ENCODE results near the gene LATS1.

Gene LATS1

DNA sequence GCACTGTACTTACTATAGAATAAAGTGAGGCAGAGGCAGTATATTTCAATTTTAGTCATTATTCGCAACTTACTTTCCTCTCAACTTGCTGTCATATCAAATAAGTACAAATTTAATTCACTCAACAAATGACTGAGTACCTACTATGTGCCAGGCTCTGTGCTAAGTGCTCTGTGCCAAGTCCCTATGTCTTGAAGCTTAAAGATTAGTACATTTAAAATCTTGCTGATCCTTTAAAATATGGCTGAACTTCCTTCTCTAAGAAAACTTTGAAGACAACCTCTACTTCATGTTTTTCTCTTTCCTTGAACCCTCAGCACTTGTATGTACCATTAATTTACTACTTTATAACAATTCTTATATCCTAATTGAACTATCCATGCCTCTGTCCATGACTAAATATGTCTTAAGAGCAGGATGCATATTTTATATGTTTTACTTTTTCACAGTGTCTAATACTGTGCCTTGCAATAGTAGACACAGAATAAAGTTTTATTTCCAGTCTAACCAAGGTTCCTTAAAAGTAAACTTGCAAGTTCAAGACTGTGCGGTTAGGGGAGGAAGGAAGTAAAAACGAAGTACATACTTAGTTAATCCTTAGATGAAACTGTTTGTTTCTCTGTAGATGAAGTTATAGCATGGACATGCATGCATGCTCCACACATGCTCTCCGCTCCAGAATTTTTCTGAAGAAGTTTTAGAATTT is 10.0 kb upstream of the LATS1 start:
- Histone ChIP-seq H3K4me1 (ENCODE audit: control insufficient read depth in 1 of 2, insufficient read depth in 2 of 2, low read length in 2 of 2) (no peaks in the 10 kb centered on the region), H3K27ac (ENCODE audit: low read length) (no peak overlapping the region), H3K4me3 (ENCODE audit: low read depth in 1 of 2, low read length in 2 of 2) (no peak overlapping the region), H3K27me3 (ENCODE audit: low read depth, low read length) (no peaks in the 10 kb centered on the region), H3K9me3 (ENCODE audit: control insufficient read depth in 1 of 2, low read length in 2 of 2) (no peaks in the 10 kb centered on the region), H3K36me3 (ENCODE audit: control insufficient read depth in 1 of 2, insufficient read depth in 2 of 2, low read length in 2 of 2) (peaks cover 21 to 40% of the 10 kb centered on the region in 2 donors)

DNA sequence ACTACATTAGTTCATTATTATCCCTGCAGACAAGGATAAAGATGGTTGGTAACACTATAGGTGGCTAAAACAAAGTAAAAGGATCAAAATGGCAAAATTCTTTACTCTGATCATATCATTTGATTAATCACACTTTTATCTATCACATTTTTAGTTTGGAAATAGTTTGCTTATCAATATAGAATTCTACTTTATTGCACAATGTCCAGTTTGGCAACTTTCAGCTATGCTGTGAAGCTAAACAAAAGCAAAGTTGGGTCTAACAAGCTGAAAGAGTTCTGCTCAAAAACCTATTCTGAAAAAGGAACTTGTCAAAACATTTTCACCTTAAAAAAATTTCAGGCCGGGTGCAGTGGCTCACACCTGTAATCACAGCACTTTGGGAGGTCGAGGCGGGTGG is 7.9 kb upstream of the LATS1 start:
- Histone ChIP-seq H3K4me1 (ENCODE audit: control insufficient read depth in 1 of 2, insufficient read depth in 2 of 2, low read length in 2 of 2) (no peaks in the 10 kb centered on the region), H3K4me3 (ENCODE audit: low read depth in 1 of 2, low read length in 2 of 2) (no peak overlapping the region), H3K9me3 (ENCODE audit: control insufficient read depth in 1 of 2, low read length in 2 of 2) (no peaks in the 10 kb centered on the region), H3K27ac (ENCODE audit: low read length) (no peak overlapping the region), H3K27me3 (ENCODE audit: low read depth, low read length) (no peaks in the 10 kb centered on the region), H3K36me3 (ENCODE audit: control insufficient read depth in 1 of 2, insufficient read depth in 2 of 2, low read length in 2 of 2) (peaks cover 17 to 37% of the 10 kb centered on the region in 2 donors)

DNA sequence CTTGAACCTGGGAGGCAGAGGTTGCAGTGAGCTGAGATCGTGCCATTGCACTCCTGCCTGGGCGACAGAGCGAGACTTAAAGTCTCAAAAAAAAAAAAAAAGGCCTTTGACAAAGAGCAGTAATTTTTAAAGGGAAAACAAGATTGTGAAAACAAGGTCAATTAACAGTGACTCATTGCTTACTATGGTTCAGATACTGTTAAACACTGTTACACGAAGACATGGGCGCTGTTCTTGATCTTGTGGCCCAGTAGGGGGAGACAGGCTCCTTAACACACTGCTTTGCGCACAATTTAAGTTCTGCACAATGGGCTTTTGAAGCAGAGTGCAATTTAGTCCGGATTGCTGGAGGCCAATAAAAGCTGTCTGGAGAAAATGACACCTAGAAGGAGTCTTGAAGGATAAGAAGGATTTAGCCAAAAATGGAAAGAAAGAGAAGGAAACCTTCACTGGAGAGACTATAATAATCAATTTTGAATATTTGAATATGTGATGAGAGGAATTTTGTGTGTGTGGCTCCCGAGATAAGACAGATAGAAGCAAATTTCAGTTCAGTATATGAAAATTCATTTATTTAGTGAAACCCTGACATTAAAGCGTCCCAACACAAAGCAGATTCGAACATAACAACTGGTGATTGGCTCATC is 6.0 kb upstream of the LATS1 start:
- Histone ChIP-seq H3K4me1 (ENCODE audit: control insufficient read depth in 1 of 2, insufficient read depth in 2 of 2, low read length in 2 of 2) (peaks cover 0 to 2% of the 10 kb centered on the region in 2 donors), H3K9me3 (ENCODE audit: control insufficient read depth in 1 of 2, low read length in 2 of 2) (no peaks in the 10 kb centered on the region), H3K36me3 (ENCODE audit: control insufficient read depth in 1 of 2, insufficient read depth in 2 of 2, low read length in 2 of 2) (peaks cover 14 to 21% of the 10 kb centered on the region in 2 donors), H3K4me3 (ENCODE audit: low read depth in 1 of 2, low read length in 2 of 2) (no peak overlapping the region), H3K27ac (ENCODE audit: low read length) (no peak overlapping the region), H3K27me3 (ENCODE audit: low read depth, low read length) (no peaks in the 10 kb centered on the region)

DNA sequence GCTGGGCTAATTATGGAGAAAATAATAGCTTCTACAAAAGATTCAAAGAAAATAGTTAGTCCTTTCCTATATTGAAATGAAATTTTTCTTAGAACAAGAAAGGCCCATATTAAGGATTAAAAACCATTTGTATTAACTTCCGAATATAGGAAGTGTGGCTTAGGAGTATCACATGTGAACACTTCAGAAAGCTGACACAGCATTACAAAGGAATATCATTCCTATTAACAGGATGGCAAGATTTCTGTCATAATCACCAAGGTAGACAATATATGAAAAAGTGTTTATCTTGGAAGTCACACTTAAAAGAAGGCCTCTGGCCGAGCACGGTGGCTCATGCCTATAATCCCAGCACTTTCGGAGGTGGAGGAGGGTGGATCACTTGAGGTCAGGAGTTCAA is 5.4 kb upstream of the LATS1 start:
- no peaks in the 10 kb centered on the region for H3K9me3 ChIP-seq (ENCODE audit: control insufficient read depth in 1 of 2, low read length in 2 of 2)
- H3K4me1 ChIP-seq (ENCODE audit: control insufficient read depth in 1 of 2, insufficient read depth in 2 of 2, low read length in 2 of 2) = peaks cover 0 to 8% of the 10 kb centered on the region in 2 donors
- peaks cover 14 to 15% of the 10 kb centered on the region in 2 donors for H3K36me3 ChIP-seq (ENCODE audit: control insufficient read depth in 1 of 2, insufficient read depth in 2 of 2, low read length in 2 of 2)
- H3K27me3 ChIP-seq (ENCODE audit: low read depth, low read length) = no peaks in the 10 kb centered on the region
- H3K27ac ChIP-seq (ENCODE audit: low read length) = no peak overlapping the region
- H3K4me3 ChIP-seq (ENCODE audit: low read depth in 1 of 2, low read length in 2 of 2) = no peak overlapping the region

DNA sequence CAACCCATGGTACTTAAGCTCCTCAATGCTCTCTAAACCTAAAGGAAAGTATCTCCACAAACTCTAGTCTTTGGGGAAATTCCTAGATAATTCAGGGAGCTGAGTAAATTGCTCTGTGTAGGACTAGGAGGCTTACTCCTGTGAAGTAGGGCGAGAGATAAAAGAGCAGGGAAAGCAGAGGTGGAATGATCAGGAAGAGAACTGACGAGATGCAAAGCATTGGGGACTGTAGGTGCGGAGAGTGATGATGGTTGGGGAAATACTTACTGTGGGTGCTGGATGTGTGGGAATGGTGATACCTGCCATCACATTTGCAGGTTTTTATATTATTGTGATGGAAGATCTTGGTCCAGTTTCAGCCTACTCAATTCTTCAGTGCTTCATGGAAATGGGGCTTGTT is 1.6 kb upstream of the LATS1 start:
- Histone ChIP-seq H3K27me3 (ENCODE audit: low read depth, low read length) (no peaks in the 10 kb centered on the region), H3K36me3 (ENCODE audit: control insufficient read depth in 1 of 2, insufficient read depth in 2 of 2, low read length in 2 of 2) (peaks cover 0 to 7% of the 10 kb centered on the region in 2 donors), H3K9me3 (ENCODE audit: control insufficient read depth in 1 of 2, low read length in 2 of 2) (no peaks in the 10 kb centered on the region), H3K4me1 (ENCODE audit: control insufficient read depth in 1 of 2, insufficient read depth in 2 of 2, low read length in 2 of 2) (peaks cover 7 to 11% of the 10 kb centered on the region in 2 donors), H3K27ac (ENCODE audit: low read length) (no peak overlapping the region), H3K4me3 (ENCODE audit: low read depth in 1 of 2, low read length in 2 of 2) (no peak overlapping the region)

DNA sequence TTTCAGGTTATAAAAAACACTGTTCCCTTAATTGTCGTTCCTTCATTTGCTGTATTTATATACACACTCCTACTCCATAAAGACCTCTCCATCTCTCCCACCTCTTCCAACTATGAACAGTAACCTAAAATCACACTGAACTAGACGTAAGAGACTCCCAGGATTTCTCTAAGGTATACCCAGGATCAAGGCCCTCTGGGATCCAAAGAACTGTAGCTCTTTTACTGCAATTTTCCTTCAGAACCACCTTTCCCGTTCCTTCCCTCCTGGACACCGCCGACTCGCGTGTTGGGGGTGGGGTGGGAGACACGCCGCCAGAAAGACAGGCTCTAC is 680 bp downstream of the LATS1 start:
- Histone ChIP-seq H3K4me3 (ENCODE audit: low read depth in 1 of 2, low read length in 2 of 2) (peak overlapping the region; percentile 96 to 99), H3K36me3 (ENCODE audit: control insufficient read depth in 1 of 2, insufficient read depth in 2 of 2, low read length in 2 of 2) (peaks cover 0 to 7% of the 10 kb centered on the region in 2 donors), H3K27me3 (ENCODE audit: low read depth, low read length) (no peaks in the 10 kb centered on the region), H3K27ac (ENCODE audit: low read length) (peak overlapping the region; percentile 92), H3K4me1 (ENCODE audit: control insufficient read depth in 1 of 2, insufficient read depth in 2 of 2, low read length in 2 of 2) (peaks cover 7 to 16% of the 10 kb centered on the region in 2 donors), H3K9me3 (ENCODE audit: control insufficient read depth in 1 of 2, low read length in 2 of 2) (no peaks in the 10 kb centered on the region)

DNA sequence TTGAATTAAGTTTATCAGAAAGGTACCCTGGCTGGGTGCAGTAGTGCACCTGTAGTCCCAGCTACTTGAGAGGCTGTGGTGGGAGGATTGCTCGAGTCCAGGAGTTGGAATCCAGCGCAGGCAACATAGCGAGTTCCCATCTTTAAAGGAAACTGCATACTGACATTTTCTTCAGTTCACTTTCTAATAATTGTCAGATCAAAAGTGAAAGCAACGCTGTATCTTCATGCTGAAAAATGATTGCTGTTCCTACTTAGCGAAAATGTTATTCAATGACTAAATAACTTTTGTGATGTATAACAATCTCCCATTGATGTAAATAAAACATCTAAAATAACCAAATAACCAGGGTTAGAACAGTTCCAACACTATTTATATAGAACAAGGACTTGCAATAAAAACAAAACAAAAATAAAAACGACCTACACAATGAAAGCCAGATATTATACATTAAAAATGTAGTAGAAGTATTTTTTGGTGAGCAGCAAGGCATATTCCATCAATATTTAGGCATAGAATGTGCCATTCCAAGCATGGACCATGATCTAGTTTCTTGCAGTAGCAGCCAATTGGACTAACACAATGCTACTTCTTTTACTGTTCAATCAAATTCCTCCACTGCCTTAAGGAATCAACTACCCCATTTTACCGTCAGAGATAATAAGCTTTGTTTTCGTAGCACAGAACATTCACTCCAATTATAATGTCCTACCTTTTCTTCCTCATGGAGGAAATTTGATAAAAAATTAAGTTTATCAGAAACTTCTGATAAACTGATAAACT is 1.5 kb downstream of the LATS1 start:
- Histone ChIP-seq H3K4me1 (ENCODE audit: control insufficient read depth in 1 of 2, insufficient read depth in 2 of 2, low read length in 2 of 2) (peaks cover 7 to 16% of the 10 kb centered on the region in 2 donors), H3K4me3 (ENCODE audit: low read depth in 1 of 2, low read length in 2 of 2) (peak overlapping the region; percentile 96 to 99), H3K36me3 (ENCODE audit: control insufficient read depth in 1 of 2, insufficient read depth in 2 of 2, low read length in 2 of 2) (peaks cover 4 to 7% of the 10 kb centered on the region in 2 donors), H3K27me3 (ENCODE audit: low read depth, low read length) (no peaks in the 10 kb centered on the region), H3K27ac (ENCODE audit: low read length) (peak overlapping the region; percentile 92), H3K9me3 (ENCODE audit: control insufficient read depth in 1 of 2, low read length in 2 of 2) (no peaks in the 10 kb centered on the region)

DNA sequence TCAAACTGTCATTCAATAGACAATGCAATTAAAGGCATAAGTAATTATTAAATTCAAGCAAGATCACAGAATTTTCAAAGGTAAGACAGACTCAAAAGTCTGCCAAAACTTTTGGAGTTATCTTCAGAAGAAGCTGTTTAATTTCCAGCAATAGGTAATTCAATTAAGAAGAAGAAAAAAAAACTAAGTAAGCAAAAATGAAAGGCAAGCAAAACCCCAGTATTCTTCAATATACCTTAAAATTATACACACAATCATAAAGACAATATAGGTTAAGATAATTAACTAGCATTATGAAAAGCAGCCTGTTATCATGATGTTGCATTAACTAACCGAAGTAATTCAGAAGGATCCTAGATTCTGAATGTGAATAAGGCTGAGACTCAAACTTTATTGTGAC is 3.5 kb downstream of the LATS1 start:
- Histone ChIP-seq H3K4me3 (ENCODE audit: low read depth in 1 of 2, low read length in 2 of 2) (no peak overlapping the region), H3K27ac (ENCODE audit: low read length) (no peak overlapping the region), H3K36me3 (ENCODE audit: control insufficient read depth in 1 of 2, insufficient read depth in 2 of 2, low read length in 2 of 2) (peaks cover 4 to 7% of the 10 kb centered on the region in 2 donors), H3K27me3 (ENCODE audit: low read depth, low read length) (no peaks in the 10 kb centered on the region), H3K9me3 (ENCODE audit: control insufficient read depth in 1 of 2, low read length in 2 of 2) (no peaks in the 10 kb centered on the region), H3K4me1 (ENCODE audit: control insufficient read depth in 1 of 2, insufficient read depth in 2 of 2, low read length in 2 of 2) (peaks cover 11 to 16% of the 10 kb centered on the region in 2 donors)

DNA sequence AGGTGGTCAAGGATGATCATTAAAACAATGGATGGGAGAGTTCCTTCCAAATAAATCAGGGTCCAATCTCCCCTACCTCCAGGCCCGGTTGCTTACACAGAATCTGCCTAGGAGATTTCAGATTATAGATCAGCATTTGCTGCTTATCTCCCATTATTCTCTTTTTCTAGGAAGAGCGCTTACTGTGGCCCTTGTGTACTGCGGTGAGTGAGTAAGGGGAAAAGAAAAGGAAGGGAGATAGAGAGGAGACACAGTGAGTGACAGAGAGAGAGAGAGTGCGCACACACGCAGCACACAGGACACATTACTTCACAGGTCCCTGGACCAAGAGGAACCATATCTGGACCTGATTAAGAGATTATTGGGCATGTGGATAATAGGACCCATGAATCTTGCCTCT is 6.2 kb downstream of the LATS1 start:
- H3K4me1 ChIP-seq (ENCODE audit: control insufficient read depth in 1 of 2, insufficient read depth in 2 of 2, low read length in 2 of 2) = peaks cover 11 to 17% of the 10 kb centered on the region in 2 donors

DNA sequence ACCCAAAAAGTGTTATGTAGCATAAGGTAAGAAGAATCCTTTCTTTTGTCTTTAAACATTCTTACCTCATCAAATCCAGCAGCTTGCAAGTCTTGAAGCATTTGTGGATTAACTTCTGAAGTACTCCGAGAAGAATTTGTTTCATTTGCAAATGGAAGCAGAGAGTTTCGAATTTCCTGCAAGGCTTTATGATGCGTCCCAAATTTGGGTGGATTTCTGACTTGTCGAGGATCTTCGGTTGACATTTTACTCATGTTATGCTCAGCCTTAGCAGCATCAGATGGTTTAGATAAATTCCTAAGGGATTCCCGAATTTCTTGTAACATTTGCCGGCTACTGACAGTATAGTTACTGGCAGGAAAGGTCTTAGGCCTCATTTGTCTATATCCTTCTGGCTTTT is 16.2 kb downstream of the LATS1 start:
- Histone ChIP-seq H3K4me1 (ENCODE audit: control insufficient read depth in 1 of 2, insufficient read depth in 2 of 2, low read length in 2 of 2) (peaks cover 0 to 16% of the 10 kb centered on the region in 2 donors), H3K27ac (ENCODE audit: low read length) (no peak overlapping the region), H3K9me3 (ENCODE audit: control insufficient read depth in 1 of 2, low read length in 2 of 2) (no peaks in the 10 kb centered on the region), H3K36me3 (ENCODE audit: control insufficient read depth in 1 of 2, insufficient read depth in 2 of 2, low read length in 2 of 2) (no peaks in the 10 kb centered on the region), H3K4me3 (ENCODE audit: low read depth in 1 of 2, low read length in 2 of 2) (no peak overlapping the region), H3K27me3 (ENCODE audit: low read depth, low read length) (no peaks in the 10 kb centered on the region)

More for the DNA sequence above, 6.2 kb downstream of the LATS1 start:
- Histone ChIP-seq H3K36me3 (ENCODE audit: control insufficient read depth in 1 of 2, insufficient read depth in 2 of 2, low read length in 2 of 2) (peaks cover 0 to 4% of the 10 kb centered on the region in 2 donors), H3K27me3 (ENCODE audit: low read depth, low read length) (no peaks in the 10 kb centered on the region), H3K9me3 (ENCODE audit: control insufficient read depth in 1 of 2, low read length in 2 of 2) (no peaks in the 10 kb centered on the region), H3K4me3 (ENCODE audit: low read depth in 1 of 2, low read length in 2 of 2) (no peak overlapping the region), H3K27ac (ENCODE audit: low read length) (no peak overlapping the region)

DNA sequence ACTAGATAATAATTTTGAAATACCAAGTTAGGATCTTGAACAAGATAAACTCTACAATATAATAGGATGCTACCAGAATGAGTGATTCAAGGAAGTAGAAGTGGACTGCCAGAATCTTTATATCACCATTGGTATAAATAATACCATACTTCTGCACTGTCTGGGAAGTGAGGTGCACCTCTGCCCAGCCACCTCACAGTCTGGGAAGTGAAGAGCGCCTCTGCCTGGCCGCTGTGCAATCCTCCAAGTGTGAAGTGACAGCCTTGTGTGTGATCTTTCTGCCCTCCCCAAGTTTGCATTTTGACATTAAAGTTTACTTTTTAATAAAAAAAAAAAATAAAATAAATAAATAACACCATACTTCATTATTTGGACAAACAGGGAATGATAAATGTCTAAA is 18.8 kb downstream of the LATS1 start:
- peaks cover 0 to 14% of the 10 kb centered on the region in 2 donors for H3K4me1 ChIP-seq (ENCODE audit: control insufficient read depth in 1 of 2, insufficient read depth in 2 of 2, low read length in 2 of 2)
- H3K9me3 ChIP-seq (ENCODE audit: control insufficient read depth in 1 of 2, low read length in 2 of 2) = no peaks in the 10 kb centered on the region
- peaks cover 0 to 1% of the 10 kb centered on the region in 2 donors for H3K36me3 ChIP-seq (ENCODE audit: control insufficient read depth in 1 of 2, insufficient read depth in 2 of 2, low read length in 2 of 2)
- no peak overlapping the region for H3K4me3 ChIP-seq (ENCODE audit: low read depth in 1 of 2, low read length in 2 of 2)
- H3K27me3 ChIP-seq (ENCODE audit: low read depth, low read length) = no peaks in the 10 kb centered on the region
- no peak overlapping the region for H3K27ac ChIP-seq (ENCODE audit: low read length)

Data from muscle layer of duodenum (tissue), 2 donors.